HepG2 (cell line): Measurements from ENCODE around the gene PAXX. TPM values are rescaled to one million over a fixed set of nuclear protein-coding genes. Genes with fewer than 3 reads are reported as not detected.

Experiments used
- ATAC-seq: fragments of 200-7000 bp; cut with Tn5 transposase; 3 replicates; pipeline ENCODE4 v1.9.1; 2020; ENCODE audit warnings: mild to moderate bottlenecking, moderate library complexity
- BruUV-seq: library from RNA; stranded (reverse); fragments of 400-500 nt; replicated peaks from 2 replicates; lab custom pipeline; 2021; lab: Mats Ljungman, UMichigan
- CTCF ChIA-PET: fragments of 300-600 bp; formaldehyde crosslinking; extraction: SDS; loops from one replicate; lab custom pipeline; 2021; ENCODE audit warnings: low total read pairs, inconsistent platforms, low intra/inter-chr PET ratio; lab: Yijun Ruan, JAX
- POLR2A ChIA-PET: fragments of 350-600 bp; sonication (Branson Sonifier 250); formaldehyde crosslinking; loops from one replicate; lab custom pipeline; 2020; ENCODE audit warnings: antibody characterized with exemption, inconsistent platforms; lab: Yijun Ruan, JAX
- DNase-seq: peaks from one replicate; pipeline ENCODE4 v3.0.0-alpha.2; 2015; ENCODE audit warnings: low spot score
- FAIRE-seq: peaks from 3 replicates; lab custom pipeline; 2011; peaks lifted over from hg19 to GRCh38; lab: Jason Lieb, UNC
- H2AFZ ChIP-seq: one replicate; pipeline ENCODE4 v1.6.1; 2011; ENCODE audit warnings: low read length, inconsistent platforms
- H3K27ac ChIP-seq: fragments of 300-600 bp; 3 replicates; pipeline ENCODE4 v1.8.0; 2011; ENCODE audit warnings: mixed run types, mild to moderate bottlenecking, mixed read lengths, low read length, inconsistent platforms; ENCODE audit not compliant: insufficient read depth; ENCODE audit errors: extremely low read length
- H3K27me3 ChIP-seq, 2 experiments: fragments of 200-600 bp in 1 of 2; 2 replicates in 1 of 2; 3 replicates in 1 of 2; pipeline versions ENCODE4 v1.6.0 to v1.8.0; 2011; ENCODE audit warnings: low read length in 2 of 2, mild to moderate bottlenecking in 2 of 2, moderate library complexity in 2 of 2, inconsistent platforms in 1 of 2; ENCODE audit not compliant: insufficient read depth in 2 of 2, control insufficient read depth in 1 of 2
- H3K36me3 ChIP-seq, 2 experiments: fragments of 200-600 bp in 1 of 2; replicated peaks in 1 of 2; 2 replicates in 1 of 2; 3 replicates in 1 of 2; pipeline versions ENCODE4 v1.5.1 to v1.8.0; 2011; ENCODE audit warnings: low read length in 2 of 2, inconsistent platforms in 1 of 2; ENCODE audit not compliant: insufficient read depth in 2 of 2, control insufficient read depth in 1 of 2
- H3K4me1 ChIP-seq: 2 replicates; pipeline ENCODE4 v1.5.1; 2012; ENCODE audit warnings: low read length, inconsistent platforms; ENCODE audit not compliant: insufficient read depth
- H3K4me2 ChIP-seq: 2 replicates; pipeline ENCODE4 v1.6.0; 2011; ENCODE audit warnings: low read depth, low read length, inconsistent platforms
- H3K4me3 ChIP-seq, 3 experiments: fragments of 200-600 bp in 1 of 3; sonication (generic), shearing (Covaris generic) in 1 of 3; replicated peaks in 1 of 3; 2 replicates each; pipeline ENCODE4 v1.5.1; 2011 to 2016; ENCODE audit warnings: low read length in 3 of 3, inconsistent platforms in 2 of 3, low read depth in 2 of 3, mild to moderate bottlenecking in 2 of 3, control low read depth in 1 of 3, mixed read lengths in 1 of 3; ENCODE audit not compliant: insufficient read depth in 1 of 3
- H3K79me2 ChIP-seq: one replicate; pipeline ENCODE4 v1.6.1; 2011; ENCODE audit warnings: low read length, inconsistent platforms; ENCODE audit not compliant: insufficient read depth
- H3K9ac ChIP-seq: 2 replicates; pipeline ENCODE4 v1.6.0; 2011; ENCODE audit warnings: mild to moderate bottlenecking, low read depth, low read length, inconsistent platforms; ENCODE audit not compliant: insufficient read depth
- H3K9me3 ChIP-seq: 2 replicates; pipeline ENCODE4 v1.5.1; 2012; ENCODE audit warnings: mild to moderate bottlenecking, low read length
- H4K20me1 ChIP-seq: 2 replicates; pipeline ENCODE4 v1.6.0; 2011; ENCODE audit warnings: inconsistent platforms, mild to moderate bottlenecking, low read length, moderate library complexity; ENCODE audit not compliant: insufficient read depth
- ADNP ChIP-seq: sonication (generic); formaldehyde crosslinking; IDR thresholded peaks from 2 replicates; pipeline ENCODE4 v1.4.0; 2020; ENCODE audit warnings: missing genetic modification reagents
- ATAD3A ChIP-seq: sonication (generic); formaldehyde crosslinking; IDR thresholded peaks from 2 replicates; pipeline ENCODE4 v1.4.0; 2020; ENCODE audit warnings: missing genetic modification reagents
- GZF1 ChIP-seq: sonication (generic); formaldehyde crosslinking; IDR thresholded peaks from 2 replicates; pipeline ENCODE4 v1.5.1; 2020; ENCODE audit warnings: mild to moderate bottlenecking, missing genetic modification reagents
- MAZ ChIP-seq, 2 experiments: sonication (generic) in 1 of 2; formaldehyde crosslinking in 1 of 2; IDR thresholded peaks; 2 replicates each; pipeline versions ENCODE4 v1.5.0 to v1.6.1; 2012 to 2020; ENCODE audit warnings: low read depth in 2 of 2, mild to moderate bottlenecking in 2 of 2, borderline replicate concordance in 1 of 2, improper control_type of control experiment in 1 of 2, low read length in 1 of 2, missing genetic modification reagents in 1 of 2, moderate library complexity in 1 of 2
- NR2F2 ChIP-seq: IDR thresholded peaks from 2 replicates; pipeline ENCODE4 v1.6.1; 2012; ENCODE audit warnings: low read depth, inconsistent platforms, borderline replicate concordance
- WGBS: methylation state at CpG from one replicate; pipeline ENCODE4 v1.1.6; 2017; ENCODE audit warnings: low lambda C conversion rate; 5-methylcytosine and 5-hydroxymethylcytosine counted together
- in situ Hi-C: cut with HindIII; loops from 2 replicates; pipeline ENCODE4 v1.10.0; 2017; ENCODE audit warnings: low pct_unique_long_range_greater_than_20kb; ENCODE audit not compliant: extremely low pct_ligation_motif_present
- intact Hi-C: fragments of 100-400 bp; cut with micrococcal nuclease; formaldehyde crosslinking; loops from one replicate; pipeline ENCODE4 v1.10.0; 2022; ENCODE audit not compliant: unreplicated experiment
- polyA plus RNA-seq, 8 experiments: library from polyadenylated mRNA; depleted of rRNA in 3 of 8; stranded (reverse) in 7 of 8; unstranded in 1 of 8; fragments of >200 nt; fragmentation: Illumina TruSeq in 4 of 8; extraction: Trizol in 4 of 8; gene quantifications; 2 replicates each; pipeline versions ENCODE4 v1.2.1 to v1.2.3, GENCODE V29; 2011 to 2016; ENCODE audit warnings: low read depth in 4 of 8, missing spikeins in 1 of 8, mixed read lengths in 1 of 8; ENCODE audit not compliant: insufficient read depth in 1 of 8
- total RNA-seq, 5 experiments: library from RNA; depleted of rRNA; stranded (reverse); fragments of >200 nt; fragmentation: Illumina TruSeq; extraction: Trizol; gene quantifications; 2 replicates each; pipeline ENCODE4 v1.2.3, GENCODE V29; 2016; ENCODE audit warnings: low read depth in 1 of 5
- TF ChIP-seq, protein P1 (sequence below): sonication (generic); formaldehyde crosslinking; IDR thresholded peaks from 2 replicates; pipeline ENCODE4 v1.4.0; 2020; ENCODE audit warnings: mild to moderate bottlenecking, missing genetic modification reagents

Gene PAXX
- total and polyA plus RNA-seq, 2 of the 13 experiments (the other 11 are each of a cell fraction or from before 2014, with no cell fraction given): 14.0 to 31.9 TPM

DNA sequence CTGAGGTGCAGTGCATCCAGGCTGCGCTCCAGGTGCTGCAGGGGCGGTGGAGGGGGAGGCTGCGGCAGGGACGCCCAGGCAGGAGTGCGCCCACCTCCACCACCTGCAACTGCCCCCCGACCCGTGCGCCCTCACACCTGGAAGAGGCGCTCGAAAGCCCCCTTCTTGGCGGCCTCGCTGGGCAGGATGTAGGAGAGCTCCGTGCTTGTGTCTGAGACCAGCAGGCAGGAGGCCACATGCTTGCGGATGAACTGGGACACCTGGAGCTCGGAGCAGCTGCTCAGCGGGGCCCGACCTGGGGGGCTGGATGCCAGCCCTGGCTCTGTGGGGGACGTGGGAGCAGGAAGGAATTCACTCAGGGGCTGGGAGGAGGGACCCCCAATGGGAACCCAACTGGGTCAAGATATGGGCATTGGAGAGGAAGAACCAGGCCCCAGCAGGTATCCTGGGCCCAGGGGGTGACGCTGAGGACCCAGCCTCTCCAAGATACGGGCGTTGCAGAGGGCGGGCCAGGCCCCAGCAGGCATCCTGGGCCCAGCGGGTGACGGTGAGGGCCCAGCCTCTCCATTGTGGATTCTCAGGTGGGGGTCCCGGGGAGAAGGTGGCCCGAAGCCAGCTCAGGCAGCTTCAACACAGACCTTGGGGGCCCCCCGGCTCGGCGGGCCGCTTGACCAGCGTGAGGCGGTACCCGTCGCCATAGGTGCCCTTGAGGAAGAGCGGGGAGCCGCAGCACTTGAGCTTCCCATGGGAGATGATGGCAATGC, 22.7 kb downstream of the PAXX start:
- Histone ChIP-seq H3K27ac (no peak overlapping the region), H3K9ac (no peak overlapping the region), H3K4me2 (no peak overlapping the region), H3K27me3 (no peaks in the 10 kb centered on the region), H4K20me1 (no peaks in the 10 kb centered on the region), H3K4me3 (no peak overlapping the region), H3K79me2 (no peaks in the 10 kb centered on the region), H3K4me1 (no peaks in the 10 kb centered on the region), H3K9me3 (no peaks in the 10 kb centered on the region), H3K36me3 (peaks cover 1 to 2% of the 10 kb centered on the region in 2 experiments; a peak in 1 of 5 replicates), H2AFZ (no peak overlapping the region)
- in situ Hi-C loops (no loop called here), intact Hi-C loops (no loop called here)
- POLR2A ChIA-PET: no interaction called here
- DNase-seq (no peak), FAIRE-seq (no peak), ATAC-seq (no peak)
- BruUV-seq: no TSS peak
- 91% methylated on average over 4 of the region's 36 CpGs for whole genome bisulfite sequencing
- CTCF ChIA-PET: no interaction called here
- TF ChIP-seq ADNP (CRISPR knock-in tag) (no peak), ATAD3A (CRISPR knock-in tag) (no peak), NR2F2 (no peak), GZF1 (CRISPR knock-in tag) (no peak), MAZ (IDR thresholded peaks at IDR 0.05; ENCODE audit: borderline replicate concordance, low read depth, low read length) (no peak), MAZ (CRISPR knock-in tag; IDR thresholded peaks at IDR 0.05; ENCODE audit: low read depth) (no peak)
- TF ChIP-seq, protein P1, sequence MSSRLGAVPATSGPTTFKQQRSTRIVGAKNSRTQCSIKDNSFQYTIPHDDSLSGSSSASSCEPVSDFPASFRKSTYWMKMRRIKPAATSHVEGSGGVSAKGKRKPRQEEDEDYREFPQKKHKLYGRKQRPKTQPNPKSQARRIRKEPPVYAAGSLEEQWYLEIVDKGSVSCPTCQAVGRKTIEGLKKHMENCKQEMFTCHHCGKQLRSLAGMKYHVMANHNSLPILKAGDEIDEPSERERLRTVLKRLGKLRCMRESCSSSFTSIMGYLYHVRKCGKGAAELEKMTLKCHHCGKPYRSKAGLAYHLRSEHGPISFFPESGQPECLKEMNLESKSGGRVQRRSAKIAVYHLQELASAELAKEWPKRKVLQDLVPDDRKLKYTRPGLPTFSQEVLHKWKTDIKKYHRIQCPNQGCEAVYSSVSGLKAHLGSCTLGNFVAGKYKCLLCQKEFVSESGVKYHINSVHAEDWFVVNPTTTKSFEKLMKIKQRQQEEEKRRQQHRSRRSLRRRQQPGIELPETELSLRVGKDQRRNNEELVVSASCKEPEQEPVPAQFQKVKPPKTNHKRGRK: no peak
